Left colon (tissue), 2 donors: ENCODE measurements around the gene MAML2. TPM values are rescaled to one million over a fixed set of nuclear protein-coding genes. Genes with fewer than 3 reads are reported as not detected.
A peak's percentile ranks its signal among the peaks of the same experiment; 100 is the strongest.

Experiments used
- ATAC-seq: fragments of 200-7000 bp; cut with Tn5 transposase; one replicate; pipeline ENCODE4 v1.9.1; 2020; ENCODE audit warnings: mild to moderate bottlenecking, moderate library complexity
- DNase-seq, 2 donors: peaks; one replicate each; pipeline ENCODE4 v3.0.0-alpha.2; 2020
- intact Hi-C, 2 donors: fragments of 100-400 bp; cut with DNase I in 1 of 2; cut with micrococcal nuclease in 1 of 2; formaldehyde crosslinking; loops; one replicate each; pipeline versions ENCODE4 v1.11.2 to v1.14.0; 2022; cut with DNase I, micrococcal nuclease
- total RNA-seq, 2 donors: library from RNA; stranded (reverse); fragmentation: NEBNext Ultra II Directional; extraction: Animal tissue kit (Norgen Biotek cat#: 25700); gene quantifications; one replicate each; pipeline ENCODE4 v1.2.1, GENCODE V29; 2021
- donor health status: DM: no; HTN: no; CAD: no.
- donor health status: DM: yes; HTN: yes; CAD: no.

MAML2 gene
- total RNA-seq, 2 donors from 2014 or later, result 14.8 to 16.3 TPM

DNA sequence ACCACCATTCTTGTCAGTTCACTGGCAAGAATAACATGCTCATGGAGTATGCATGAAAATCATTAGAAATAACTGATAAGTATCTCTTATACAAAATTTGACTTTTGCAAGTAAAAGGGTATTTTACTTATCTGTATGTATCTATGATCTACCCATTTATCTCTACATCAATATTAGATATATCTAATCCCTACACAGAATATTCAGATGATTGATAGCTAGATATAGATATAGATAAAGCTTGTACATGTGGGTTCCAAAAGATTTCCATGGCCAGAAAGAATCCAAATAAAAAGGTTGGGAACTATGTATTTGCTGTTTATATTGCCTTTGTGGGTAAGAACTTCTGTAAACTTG, 185.5 kb downstream of the MAML2 start:
- intact Hi-C loops, result no loop called here
- ATAC-seq (no peak), DNase-seq (no peak)

GRCh38 chr11:96156379-96156722, 186.6 kb downstream of the MAML2 start:
- intact Hi-C loops, result no loop called here
- ATAC-seq (no peak), DNase-seq (no peak)

DNA sequence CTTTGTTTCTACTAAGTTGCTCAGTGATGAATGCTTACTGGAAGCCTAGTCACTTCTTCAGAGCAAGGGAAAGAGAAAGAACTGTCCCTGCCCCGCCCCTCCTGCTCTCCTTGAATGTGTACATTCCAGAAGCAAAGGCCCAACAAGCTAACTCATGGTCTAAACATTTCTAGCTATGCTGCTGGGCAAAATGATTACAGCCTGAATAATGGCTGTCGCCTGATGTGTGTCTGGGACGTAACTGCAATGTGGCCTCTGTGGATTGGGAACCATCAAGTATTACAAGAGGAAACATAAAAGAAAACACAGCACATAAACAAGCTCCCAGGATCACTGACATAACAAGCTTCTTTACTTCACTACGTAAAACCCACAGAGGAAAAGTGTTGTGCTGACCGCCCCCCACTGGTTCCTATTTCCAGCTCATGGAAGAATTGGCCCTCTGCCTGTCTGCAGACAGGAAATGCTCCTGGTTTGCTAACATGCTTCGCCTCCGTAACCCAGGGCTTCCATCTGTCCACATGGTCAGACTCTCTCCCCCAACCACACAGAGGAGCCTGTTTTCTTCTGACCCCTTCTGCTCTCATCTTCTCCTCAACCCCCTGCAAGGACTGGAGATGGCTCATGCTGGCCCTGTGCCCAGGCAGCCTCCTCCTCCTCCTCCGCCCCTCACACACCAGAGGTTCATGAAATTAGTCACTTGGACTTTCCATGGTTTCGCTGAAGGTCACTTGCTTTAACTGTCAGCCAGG, 187.2 kb downstream of the MAML2 start:
- peak; percentile 54 for ATAC-seq
- intact Hi-C loops, result no loop called here
- DNase-seq, result peak; percentile 30 to 59

DNA sequence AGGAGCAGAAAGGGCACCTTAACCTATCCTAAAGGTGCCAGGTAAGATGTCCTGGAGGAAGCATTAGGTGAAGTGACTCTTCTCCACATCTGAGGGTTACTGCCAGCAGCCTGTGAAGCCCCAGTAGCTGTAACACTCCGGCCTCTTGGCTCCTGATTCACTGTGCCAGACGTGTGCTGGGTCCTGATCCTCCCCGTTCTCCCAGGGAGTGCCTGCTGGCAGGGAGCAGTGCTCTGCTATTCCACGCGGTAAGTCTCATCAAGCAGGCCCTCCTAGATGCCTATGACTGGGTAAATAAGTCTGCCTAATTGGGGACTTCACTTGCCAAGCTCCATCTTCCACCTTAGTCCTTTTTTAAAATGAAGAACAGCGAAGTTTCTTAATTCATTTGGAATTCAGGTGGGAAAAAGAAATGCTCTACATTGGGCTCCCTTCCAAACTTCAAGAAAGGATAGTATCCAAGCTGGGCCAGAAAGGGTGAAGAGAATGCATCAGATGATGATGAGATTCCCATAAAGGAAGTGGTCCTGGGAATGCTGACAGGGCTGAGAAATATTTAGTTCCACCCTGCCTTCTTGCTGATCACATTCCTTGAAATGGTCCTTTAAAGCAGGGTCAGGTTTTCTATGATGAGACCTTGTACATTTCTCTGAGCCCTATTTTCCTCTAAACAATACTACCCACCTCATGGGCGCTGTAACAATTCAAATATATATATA, 188.0 kb downstream of the MAML2 start:
- DNase-seq (no peak), ATAC-seq (no peak)
- intact Hi-C loops, result no loop called here

GRCh38 chr11:96152623-96153022, 190.4 kb downstream of the MAML2 start:
- intact Hi-C loops, result no loop called here
- no peak for ATAC-seq

DNA sequence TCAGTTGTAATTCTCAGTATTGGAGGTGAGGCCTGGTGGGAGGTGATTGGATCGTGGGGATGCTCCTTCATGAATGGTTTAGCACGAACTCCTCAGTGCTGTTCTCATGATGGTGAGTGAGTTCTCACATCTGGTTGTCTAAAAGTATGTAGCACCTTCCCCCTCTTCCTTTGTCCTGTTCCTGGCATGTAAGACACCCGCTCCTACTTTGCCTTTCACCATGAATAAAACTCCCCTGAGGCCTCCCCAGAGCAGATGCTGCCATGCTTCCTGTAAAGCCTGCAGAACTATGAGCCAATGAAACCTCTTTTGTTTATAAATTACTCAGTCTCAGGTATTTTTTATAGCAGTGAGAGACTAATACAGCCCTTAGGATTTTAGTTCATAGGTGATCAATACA, 191.5 kb downstream of the MAML2 start:
- ATAC-seq (no peak), DNase-seq (no peak)
- intact Hi-C loops, result no loop called here

More at GRCh38 chr11:96152623-96153022, 190.4 kb downstream of the MAML2 start:
- DNase-seq, result no peak

DNA sequence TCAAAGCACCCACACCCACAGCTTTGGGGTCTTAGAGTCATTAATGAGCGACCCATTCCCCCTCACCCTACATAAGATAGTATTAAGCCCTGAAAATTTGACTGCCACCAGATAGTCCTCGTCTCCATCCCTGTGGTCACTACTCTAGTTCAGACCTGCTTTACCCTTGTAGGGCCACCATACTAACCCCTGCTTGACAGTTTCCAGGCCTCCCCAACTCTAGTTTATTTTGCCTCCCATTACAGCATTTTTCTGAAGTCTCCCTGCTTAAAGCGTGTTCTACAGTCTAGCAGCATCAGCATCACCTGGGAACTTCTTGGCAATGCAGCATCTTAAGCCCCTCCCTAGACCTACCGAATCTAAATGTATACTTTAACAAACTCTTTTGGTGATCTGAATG, 192.4 kb downstream of the MAML2 start:
- intact Hi-C loops, result no loop called here
- ATAC-seq (no peak), DNase-seq (no peak)

GRCh38 chr11:96149743-96150555, 193.0 kb downstream of the MAML2 start:
- DNase-seq, result no peak
- ATAC-seq, result no peak
- intact Hi-C loops, result no loop called here

DNA sequence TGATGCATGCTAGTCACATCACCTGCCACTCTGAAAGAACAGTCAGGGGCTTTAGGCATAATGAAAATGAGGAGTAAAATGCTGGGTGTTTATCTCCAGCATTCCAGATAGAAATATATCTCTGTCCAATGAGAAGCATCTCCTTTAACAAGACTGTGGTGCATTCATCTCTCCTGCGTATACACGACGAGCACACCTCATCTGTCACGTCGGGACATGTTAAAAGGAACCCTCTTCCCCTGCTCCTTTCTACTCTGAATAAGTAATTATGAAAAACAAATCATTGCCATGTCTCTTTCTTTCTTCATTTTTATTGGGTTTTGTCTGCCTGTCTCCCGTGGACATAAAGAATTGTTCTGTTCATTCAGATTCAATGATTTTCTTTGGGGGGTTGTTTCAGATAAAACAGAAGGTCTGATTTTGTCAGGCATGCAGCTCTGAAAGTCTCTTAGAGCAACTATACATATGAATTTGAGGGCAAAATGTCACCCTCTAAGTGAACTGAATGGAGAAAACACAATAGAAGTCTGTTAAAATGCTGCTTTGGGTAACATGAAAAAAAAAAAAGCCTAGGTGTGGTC, 195.0 kb downstream of the MAML2 start:
- intact Hi-C loops, result no loop called here
- DNase-seq (no peak), ATAC-seq (no peak)

DNA sequence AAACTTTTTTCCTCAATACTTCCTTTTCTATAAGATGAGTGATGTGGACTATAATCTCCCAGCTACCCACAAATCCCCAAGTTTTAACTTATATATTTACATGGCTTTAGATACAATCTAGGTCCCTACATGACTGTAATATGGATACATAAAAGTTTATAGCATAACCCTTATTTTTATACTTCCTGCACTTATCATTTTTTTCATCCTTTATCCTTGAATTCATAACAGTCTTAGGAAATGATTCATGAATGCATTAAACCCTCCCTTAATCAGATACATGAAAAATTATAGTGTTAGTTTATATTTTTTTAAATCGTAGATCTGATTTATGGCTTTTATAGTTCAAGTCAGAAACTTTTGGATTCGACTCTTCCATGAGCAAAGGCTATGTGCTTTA, 195.8 kb downstream of the MAML2 start:
- intact Hi-C loops, result no loop called here
- ATAC-seq, result no peak
- DNase-seq, result no peak

DNA sequence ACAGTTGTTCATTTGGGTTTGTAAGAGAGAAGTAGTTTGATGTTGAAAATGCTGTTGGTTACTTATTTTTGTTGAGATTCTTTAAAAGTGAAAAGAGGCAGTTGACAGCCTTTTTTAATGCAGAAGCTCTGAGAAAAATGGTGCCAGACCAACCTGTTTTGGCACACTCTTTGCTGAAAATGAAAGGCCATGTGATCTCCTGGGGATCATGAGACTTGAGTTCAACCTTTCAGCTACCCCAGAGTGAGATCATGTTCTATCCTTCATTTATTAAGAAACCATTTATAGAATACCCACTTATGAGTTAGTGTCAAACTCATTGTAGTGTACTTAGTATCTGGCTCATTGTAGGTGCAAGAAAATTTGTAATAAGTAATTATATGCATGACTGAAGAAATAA, 196.2 kb downstream of the MAML2 start:
- intact Hi-C loops, result no loop called here
- ATAC-seq (no peak), DNase-seq (no peak)

DNA sequence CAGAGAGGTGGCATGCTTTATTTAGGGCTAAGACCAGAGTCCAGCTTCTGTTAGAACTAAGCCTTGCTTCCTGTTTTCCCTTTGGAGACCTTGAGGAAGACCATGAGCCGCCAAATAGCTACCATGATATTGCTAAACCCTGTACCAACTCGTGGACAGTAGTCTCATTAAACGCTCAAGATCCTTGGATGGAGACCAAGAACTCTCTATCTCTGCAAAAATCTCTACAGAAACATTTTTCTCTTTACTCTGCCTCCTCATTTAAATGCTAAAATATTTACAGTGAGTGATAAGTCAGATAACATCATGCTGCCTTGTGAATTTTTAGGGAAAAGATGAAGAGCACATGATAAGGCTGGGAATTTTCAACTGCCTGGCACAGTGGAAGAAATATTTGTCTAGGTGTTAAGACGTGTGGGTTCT, 197.8 kb downstream of the MAML2 start:
- intact Hi-C loops, result no loop called here
- DNase-seq, result no peak
- ATAC-seq, result no peak

GRCh38 chr11:96144553-96144952, 198.4 kb downstream of the MAML2 start:
- DNase-seq (no peak), ATAC-seq (no peak)
- intact Hi-C loops, result no loop called here

DNA sequence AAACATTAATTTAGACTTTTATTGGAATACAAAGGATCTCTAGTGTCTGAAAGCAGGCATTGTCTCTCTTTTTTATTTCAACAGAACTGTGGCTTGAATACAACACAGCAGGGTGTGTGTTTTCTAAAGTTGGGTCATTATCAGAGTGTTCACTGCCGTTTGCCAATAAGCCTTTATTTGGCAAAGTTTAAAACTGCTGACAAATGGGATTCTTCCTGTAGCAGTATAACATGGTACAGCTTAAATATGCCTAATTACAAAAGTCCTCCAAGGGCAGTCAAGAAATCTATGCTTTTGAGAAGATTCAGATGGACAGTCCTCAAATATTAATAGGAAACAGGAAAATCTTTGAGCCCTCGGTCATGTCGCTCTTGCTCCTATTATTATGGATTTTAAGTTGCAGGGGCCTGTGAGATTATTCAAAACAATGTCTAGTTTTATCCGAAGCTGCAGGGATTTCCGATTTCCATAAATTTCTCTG, 199.9 kb downstream of the MAML2 start:
- ATAC-seq (no peak), DNase-seq (no peak)
- intact Hi-C loops, result no loop called here

GRCh38 chr11:96141626-96142025, 201.4 kb downstream of the MAML2 start:
- no peak for DNase-seq
- intact Hi-C loops, result no loop called here
- ATAC-seq, result no peak

GRCh38 chr11:96139691-96140090, 203.3 kb downstream of the MAML2 start:
- intact Hi-C loops, result no loop called here
- ATAC-seq (no peak), DNase-seq (no peak)

DNA sequence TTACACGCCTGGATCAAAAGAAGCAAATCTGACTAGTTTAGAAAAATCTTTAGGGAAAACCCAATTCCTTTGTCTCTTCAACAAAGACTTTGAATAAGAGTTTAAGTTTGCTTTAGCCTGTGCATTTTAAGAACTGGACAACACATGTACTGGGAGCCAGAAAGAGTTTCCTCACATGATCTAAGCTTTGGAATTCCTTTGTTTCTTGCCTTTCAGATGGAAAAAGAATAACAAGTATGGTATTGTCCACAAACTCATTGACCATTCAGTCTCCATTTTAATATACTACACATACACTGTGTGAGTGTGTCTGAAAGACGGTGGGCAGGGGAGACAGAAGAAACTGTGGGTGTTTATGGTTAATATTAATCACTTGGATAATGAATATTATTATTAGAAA, 205.6 kb downstream of the MAML2 start:
- DNase-seq, result no peak
- intact Hi-C loops, result no loop called here
- no peak for ATAC-seq

- no peak for DNase-seq
- intact Hi-C loops, result no loop called here
- no peak for ATAC-seq
Measured at GRCh38 chr11:96136613-96137298, 206.2 kb downstream of the MAML2 start.

DNA sequence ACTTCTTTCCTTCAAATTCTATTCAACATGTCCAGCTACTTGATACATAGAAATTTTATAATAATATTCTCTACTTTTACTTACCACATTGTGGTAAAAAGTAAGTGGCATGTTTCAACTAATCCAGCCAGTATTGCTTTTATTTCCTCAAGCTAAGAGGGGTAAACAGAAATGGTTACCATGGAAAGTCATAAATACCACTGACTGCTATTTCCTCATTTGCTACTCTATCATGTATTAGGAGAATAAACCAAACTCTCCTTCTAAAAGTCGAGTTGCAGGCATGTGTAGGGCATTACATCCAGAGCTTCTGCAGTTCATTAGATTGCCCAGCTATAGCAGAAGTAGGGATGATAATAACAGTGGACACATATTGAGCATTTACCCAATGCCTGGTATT, 208.4 kb downstream of the MAML2 start:
- DNase-seq, result no peak
- intact Hi-C loops, result no loop called here

More for the DNA sequence above, 208.4 kb downstream of the MAML2 start:
- peak; percentile 88 for ATAC-seq
